GM21786 (cell line): Measurements from ENCODE around the gene CCDC149.

Experiments used
- ATAC-seq: cut with Tn5 transposase; IDR thresholded peaks from one replicate; pipeline ENCODE4 v1.9.1; 2021; ENCODE audit not compliant: unreplicated experiment

Gene CCDC149

DNA sequence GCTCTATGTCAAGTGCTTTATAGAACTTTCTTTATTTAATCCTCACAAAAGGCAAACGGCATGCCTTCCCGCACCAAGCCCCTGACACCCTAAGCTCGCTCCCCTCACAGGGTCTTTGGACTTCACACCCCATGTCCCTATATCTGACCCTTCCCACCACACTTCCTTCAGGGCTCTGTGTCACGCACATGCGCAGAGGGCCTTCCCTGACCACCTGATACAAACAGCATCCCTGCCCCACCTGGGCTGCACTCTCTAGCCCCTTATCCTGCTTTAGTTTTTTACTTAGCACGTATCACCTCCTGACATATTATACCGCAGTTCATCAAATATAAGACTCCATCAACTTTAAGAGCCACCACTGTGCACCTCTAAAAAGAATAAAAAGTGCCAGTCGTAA, 67.7 kb downstream of the CCDC149 start:
- no peak for ATAC-seq

DNA sequence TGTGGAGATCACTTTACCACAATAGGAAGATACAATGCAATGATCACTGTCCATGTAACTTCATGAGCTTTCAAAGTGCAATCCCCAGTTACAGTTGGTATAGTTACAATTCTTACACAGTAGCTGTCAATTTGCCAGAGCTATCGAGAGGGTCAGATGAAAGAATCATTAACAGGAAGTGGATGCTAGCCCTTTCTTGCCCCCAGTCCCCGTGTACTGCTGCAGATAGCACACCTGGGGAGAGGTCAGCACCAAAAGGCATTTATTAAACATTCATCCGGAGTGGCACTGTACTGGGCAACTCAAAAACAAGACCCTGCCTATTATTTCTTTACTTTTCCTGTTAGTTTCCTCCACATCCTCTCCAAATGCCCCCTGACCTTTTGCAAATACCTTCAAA, 69.7 kb downstream of the CCDC149 start:
- ATAC-seq, result no peak

DNA sequence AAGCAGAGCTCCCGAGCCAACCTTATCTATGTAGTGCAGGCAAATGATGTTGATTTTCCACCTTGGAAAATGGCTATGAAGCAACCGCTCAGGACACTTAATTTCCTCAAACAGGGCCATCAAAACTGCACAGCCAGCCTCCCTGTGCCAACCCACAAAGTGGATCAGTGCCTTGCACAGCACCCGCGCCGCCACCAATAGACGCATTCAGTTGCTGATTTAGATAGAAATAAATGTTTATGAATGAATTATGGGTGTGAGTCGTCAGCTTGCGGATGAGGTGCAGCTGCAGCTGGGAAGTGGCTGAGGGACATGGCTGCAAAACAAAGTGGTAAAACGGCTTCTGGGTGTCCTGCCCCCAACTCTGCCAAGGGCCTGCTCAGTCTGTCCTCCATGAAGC, 70.5 kb downstream of the CCDC149 start:
- ATAC-seq, result no peak

DNA sequence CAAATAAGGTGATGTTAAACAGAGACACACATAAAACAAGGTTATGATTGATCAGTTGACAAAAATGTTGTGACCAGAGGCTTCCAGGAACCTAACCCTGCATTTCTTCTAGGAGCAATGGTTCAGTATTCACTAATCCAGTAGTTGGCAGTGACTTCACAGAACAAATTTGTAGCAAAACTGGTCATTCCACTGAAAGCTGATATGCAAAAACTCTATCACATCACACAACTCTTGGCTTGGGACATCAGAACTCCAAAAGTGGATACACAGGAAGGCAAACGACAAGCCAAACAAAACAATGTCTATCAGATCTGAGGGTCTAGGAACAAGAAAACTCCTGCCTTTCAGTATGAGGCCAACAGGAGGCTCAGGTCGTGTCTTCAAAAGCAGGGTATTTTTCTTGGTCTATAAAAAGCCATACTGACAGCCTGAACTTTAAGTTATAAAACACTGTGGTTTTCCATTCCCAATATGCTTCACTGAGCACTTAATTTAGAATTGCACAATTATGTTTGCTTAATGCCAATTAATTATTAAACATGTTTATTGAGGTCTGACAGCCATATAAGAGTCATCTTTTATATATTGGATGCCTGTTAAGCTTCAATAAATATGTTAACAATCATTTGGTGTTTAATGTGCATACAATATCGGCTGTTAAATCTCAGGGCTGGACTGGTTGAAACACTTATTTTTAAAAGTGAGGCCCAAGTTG, 71.9 kb downstream of the CCDC149 start:
- no peak for ATAC-seq

DNA sequence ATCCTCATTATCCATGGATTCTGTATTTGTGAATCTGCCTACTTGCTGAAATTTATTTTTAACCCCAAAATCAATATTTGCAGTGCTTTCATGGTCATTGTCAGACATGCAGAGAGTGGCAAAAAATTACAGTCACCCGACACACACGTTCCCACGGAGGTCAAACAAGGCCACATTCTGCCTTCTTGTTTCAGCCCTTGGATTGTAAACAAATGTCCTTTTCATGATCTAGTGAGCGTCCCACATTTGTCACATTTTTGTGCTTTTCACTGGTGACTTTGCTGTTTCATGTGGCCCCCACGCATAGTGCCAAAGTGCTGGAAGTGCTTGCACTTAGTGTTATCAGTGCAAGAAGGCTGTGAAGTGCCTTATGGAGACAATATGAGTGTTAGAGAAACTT, 72.5 kb downstream of the CCDC149 start:
- ATAC-seq, result no peak

DNA sequence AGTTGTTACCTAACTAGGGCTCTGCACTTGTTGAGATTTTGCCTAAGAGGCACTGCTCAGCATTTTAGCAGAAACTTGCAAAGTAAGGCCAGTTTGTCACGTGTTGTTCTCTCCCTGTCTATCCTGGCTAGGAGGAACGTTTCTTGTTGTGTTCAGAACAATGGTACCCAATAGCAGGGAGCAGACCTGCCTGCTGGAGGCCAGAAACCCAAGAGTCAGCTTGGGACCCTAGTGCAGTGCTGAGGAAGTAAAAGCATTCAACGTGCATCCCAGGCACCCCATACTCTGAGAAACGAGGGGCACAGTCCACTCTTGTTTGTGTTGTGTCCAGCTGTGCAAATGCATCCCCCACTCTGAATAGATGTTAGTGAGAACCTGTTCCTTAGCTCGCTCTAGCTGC, 75.1 kb downstream of the CCDC149 start:
- no peak for ATAC-seq

DNA sequence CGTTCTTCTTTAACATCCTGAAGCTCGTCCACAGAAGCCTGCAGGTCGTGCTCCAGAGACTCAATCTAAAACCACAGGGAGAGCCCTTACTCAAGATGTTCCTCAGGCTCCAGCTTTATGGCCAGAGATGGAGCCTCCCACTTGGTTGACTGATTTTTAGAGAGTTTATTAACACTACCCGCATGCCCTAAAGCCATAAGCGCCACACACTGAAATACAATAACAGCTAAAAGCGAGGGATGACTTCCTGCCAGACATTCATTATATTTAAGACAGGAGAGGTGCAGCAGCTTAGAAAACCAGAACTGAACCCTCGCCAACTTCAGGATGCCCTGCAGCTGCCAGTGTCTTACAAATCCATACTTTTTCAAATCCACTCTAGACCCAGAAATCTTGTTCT, 75.5 kb downstream of the CCDC149 start:
- ATAC-seq, result no peak

DNA sequence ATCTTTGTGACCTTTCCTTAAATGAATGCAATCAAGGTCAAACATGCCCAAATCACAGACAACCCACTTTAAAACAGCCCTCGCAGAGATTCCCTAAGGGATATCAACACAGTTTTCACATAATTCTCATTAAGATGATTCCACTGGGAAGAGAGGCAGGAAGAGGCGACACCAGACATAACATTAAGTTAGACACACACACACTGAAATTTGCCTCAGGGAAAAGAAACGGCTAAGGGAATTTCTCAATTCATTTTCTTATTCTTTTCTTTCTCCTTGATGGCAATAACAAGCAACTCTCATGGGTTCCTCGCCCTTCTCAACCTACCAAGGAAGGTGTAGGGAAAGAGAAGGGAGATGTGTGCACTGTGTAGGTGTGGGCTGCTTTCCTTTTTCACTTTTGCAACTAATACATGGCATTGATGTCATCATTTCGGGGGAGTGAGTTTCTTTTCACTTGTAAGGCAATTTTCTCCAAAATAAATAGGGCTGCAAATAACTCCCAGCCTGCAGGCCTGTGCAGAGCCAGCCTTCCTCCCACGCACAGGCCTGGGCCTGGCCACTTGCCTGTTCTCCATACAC, 76.1 kb downstream of the CCDC149 start:
- no peak for ATAC-seq

DNA sequence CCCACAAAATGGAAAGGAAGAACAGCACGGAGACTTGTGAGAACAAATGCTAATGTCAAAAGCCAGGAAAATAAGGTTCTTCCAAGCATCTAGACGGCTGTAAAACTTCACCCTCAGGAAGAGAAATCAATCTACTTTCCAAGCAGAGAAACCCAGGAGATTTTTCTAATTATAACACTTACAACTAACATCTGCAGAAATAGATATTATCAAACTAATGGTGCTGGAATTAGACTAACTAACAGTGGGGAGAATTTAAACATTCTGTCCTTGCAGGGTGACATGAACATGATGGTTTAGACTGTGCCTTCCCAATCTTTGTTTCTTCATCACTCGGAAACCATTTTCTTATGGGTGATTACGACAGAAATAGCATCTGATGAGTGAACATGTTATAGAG, 77.1 kb downstream of the CCDC149 start:
- ATAC-seq, result no peak

DNA sequence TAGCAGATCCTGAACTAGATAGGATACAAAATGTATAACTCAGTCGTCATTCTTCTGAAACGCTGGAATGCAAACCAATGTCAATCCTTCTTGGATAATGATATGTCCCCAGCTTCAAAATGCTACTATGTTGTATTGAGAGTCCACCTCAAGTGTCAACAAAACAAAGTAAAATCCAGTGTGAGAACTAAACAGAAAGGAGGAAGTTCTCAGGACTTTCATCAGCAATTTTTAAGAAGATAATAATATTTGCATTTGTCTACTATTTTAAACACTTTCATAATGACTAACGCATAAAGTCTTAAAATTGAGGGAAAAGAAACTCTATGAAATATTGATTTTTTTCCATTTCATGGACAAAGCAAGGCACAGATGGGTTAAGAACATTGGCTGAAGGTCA, 81.2 kb downstream of the CCDC149 start:
- no peak for ATAC-seq

DNA sequence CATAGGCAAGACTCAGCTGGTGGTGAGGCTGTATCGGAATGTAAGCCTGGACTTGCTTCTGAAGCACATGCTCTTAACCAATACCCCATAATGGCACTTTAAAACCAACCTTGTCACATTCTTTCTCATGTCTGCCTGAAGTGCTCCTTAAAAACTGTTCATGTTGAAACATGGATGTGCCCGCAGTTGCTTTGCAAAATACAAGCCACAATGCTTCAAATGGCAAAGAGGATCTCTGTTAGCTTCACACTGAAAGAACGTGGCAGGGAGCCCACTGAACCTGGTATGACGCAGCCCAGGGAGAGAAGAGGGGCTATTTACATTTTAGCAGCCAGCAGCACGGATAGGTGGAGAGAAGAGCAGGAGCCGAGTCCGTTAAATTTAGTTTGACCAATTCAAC, 88.1 kb downstream of the CCDC149 start:
- no peak for ATAC-seq

DNA sequence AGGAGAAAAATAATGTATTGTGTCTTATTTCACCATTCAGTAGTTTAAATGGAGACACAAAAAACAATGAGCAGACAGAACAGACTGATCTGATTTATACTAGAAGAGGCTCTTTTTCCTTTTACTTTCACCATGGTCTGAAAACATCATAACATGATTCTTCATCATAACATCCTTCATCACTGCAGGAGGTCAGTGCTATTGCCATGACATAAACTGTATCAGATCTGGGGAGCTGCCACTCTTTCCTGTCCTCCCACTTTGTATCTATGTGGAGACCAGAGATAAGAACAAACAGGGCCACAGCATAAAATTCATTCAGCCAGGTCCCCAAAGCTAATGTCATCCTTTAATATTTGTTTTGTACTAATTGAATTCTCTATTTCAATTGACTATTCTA, 92.3 kb downstream of the CCDC149 start:
- no peak for ATAC-seq

DNA sequence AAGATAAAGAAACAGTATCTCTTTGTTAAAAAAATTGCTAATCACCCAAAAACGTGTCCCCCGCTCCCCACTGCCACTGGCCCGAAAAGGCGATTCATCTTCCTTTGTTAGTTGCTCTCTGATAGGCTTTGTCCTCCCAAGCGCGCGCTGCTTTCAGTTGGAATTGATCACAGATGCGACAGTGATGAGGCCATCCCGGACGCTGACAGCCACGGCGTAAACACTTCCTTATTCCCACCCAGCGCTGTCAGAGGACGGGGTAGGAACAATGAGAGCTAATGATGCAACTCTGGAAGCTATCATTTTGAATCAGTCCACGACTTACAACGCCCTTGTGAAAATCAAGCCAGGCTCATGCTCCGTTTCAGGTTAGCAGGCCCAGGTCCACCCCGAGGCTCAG, 96.0 kb downstream of the CCDC149 start:
- ATAC-seq, result no peak

DNA sequence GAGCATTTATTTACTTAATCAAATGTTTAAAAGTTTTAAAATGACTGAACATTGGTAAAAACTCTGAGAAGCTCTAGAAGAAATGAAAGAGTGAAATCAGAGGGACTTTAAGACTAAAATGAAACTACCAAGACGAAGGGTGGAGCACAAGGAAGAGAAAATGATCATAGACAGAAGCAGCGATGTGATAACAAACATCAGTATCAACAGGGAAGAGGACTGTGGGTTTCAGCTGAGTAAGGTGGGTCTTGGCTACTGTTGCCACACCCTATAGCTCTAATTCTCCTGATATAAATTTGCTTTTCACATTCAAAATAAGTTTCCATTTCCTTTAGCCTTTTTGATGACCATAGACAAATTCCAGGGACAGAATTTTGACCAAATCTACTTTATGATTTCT, 99.1 kb downstream of the CCDC149 start:
- ATAC-seq, result no peak

DNA sequence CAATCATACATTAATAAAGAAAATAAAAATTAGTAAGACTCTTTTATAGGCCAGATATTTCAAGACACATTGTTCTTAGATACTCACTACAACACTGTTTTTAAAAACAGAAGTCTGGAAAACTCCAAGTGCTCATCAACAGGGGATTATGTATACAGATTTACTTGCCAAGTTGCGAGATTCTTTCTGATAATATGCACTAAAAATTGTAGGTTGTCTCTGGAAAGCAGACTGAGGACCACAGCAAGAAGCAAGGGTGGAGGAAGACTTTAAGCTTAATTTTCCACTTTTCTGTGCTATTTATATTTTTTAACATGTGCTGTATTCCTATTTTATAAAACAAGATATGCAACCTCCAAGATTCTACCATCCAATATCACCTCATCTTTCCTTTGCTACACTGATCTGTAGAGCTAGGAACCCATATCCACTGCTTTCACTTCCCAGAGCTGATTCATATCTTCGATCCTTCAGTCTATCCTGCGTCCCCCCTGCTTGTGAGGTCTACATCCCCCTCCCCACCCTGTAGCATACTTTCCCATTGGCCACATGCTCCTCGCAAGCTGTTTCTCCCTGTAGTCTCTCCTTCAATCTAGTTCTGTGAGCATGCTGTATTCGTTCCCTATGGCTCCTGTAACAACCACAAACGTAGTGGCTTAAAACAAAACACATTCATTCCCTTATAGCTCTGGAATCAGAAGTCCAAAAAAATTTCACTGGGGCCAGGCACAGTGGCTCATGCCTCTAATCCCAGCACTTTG, 101.8 kb downstream of the CCDC149 start:
- ATAC-seq, result no peak

DNA sequence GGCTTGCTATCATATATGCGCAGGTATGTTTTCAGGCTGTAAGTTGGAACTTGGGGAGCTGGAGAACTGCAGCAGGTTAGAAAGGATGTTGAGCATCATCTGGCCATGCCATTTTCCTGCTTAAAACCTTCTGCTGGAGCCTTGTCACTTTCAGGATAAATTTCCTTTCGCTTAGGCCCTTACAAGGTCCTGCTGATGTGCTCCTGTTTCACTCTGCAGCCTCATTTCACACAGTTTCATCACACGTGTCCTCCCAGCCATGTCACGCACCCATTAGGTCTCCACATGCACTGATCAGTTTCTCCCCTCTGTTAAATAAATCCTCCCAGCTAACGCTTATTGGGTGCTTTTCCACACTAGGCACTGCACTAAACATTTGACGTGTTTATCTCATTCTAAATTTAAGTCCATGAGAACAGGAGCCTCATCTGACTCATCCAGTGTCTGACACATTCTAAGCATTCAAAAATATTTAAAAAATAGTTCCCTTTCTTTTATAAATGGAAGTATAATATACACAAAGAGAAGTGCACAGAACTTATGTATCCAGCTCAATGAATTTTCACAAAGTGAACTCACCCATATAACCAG, 102.9 kb downstream of the CCDC149 start:
- ATAC-seq, result no peak

DNA sequence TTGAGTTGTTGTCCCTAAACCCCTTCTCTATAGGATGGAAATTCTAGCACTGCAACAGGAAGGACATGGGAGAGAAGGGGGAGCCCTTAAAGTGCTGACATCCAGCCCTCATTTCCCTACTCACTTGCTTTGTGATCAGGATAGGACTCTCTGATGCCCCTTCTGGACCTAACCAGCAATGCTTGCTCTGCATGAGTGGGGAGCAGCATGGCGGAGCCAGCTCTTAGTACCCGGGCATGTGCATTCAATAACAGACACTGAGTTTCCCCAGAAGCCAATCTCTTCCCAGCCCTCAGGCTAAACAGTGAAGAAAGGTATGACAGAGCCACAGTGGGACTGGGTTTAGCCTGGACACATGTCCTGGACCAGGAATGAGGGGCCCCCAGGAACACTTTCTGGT, 103.5 kb downstream of the CCDC149 start:
- no peak for ATAC-seq

DNA sequence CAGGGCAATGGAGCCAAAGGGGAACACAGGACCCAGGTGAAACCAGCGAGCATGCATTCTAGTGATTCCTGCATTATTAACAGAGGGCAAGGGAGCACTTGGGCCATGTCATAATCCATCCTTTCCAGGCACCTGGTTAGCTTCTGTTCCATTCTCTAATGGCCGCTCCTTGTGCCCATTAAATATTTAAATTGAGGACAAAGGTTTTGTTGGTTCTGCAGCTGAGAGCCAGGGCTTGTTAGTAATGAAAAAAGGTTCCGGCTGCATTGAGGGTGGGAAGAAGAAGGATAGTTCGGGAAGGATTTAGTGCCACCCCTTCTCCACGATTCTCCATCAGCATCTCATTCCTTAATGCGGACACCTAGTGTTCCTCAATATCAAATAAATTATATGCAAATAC, 103.9 kb downstream of the CCDC149 start:
- no peak for ATAC-seq

DNA sequence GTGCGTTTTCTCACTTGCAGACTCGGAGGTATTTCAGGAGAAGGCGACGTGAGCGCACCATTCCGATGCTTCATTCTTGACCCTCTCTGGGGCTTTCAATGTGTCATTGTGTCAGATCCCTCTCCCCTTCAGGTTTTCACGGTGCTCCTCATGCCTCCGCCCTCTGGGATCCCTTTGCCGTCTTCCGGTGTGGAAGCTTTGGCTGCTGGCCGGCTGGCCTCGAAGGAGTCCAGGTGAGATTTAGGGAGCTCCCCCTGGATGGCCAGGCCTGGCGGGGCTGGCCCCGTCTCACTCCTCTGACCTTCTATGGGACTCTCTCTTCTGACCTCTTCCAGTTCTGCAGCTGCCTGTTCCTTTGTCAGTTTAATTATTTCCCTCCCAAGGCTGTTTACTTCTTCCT, 104.6 kb downstream of the CCDC149 start:
- no peak for ATAC-seq

DNA sequence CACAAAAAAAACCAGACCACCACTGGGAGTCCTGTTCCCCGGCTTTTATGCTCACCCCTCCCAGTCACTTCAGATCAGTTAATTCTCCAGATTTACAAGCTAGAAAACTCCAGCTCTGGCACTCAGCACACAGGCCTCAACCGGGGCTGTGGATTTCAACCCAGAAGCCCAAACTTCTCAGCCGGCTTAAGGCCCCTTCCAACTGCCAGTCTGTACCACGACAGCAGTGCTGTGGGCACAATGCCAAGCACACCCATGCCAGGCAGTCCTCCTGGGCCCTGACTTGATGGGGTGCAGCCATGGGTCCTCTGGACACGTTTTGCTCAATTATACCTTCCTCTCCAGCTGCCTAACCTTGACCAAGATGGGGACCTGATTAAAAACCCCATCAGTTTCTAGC, 105.2 kb downstream of the CCDC149 start:
- ATAC-seq, result no peak

DNA sequence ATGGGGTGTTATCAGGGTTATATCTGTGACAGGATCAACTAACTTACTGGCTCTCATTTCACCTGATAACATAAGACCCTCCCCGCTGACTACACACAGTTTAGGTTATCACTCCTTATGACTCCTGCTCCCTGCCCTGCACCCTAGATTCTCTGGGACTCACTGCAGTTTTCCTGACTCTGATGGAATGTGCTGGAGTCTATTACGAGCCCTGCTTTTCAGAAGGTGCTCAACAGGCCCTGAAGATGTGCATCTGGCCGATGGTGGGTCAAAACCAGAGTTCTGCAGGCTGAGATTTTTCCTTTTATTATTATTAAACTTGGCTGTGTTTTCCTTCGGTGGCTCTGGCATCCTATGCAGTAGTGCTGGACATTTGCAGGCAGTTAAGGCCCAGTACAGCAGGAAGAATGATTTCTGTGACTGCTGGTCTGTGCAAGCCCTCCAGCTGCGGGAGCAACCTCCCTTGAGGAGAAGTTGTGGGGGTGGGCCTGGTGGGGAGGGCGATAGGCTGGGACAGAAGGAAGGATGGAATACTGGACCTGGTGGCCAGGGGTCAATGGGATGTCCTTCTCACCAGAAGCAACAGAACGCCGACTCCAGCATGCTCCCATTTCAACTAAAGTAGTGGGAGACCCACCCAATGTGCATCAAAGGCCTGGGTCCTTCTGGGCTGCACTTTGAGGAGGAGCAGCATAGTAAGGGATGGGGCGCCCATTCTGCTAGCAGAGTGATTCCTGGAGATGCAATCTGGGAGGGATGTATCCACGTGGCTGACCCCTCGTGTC, 106.4 kb downstream of the CCDC149 start:
- no peak for ATAC-seq
